NB4 (cell line): ENCODE results near the gene RBMS3.
"Not testable (repeated sequence)": the region's sequence is repeated elsewhere in the genome, so short reads cannot be mapped to it uniquely, and the experiment has no call there.

Experiments used
- CTCF ChIP-seq: IDR thresholded peaks from one replicate; pipeline ENCODE4 v1.5.1; 2012; ENCODE audit warnings: low read depth, low read length
- POLR2A ChIP-seq: IDR thresholded peaks from 2 replicates; pipeline ENCODE4 v1.6.1; 2011; ENCODE audit warnings: mild to moderate bottlenecking; ENCODE audit not compliant: insufficient read length; ENCODE audit errors: extremely low read depth

GRCh38 chr3:29670476-29670875 lies 389.6 kb downstream of the RBMS3 start:
- not testable (repeated sequence) for TF ChIP-seq CTCF, POLR2A
